Spleen (tissue), 11 donors: ENCODE measurements around the gene PPP1R1B. TPM values are rescaled to one million over a fixed set of nuclear protein-coding genes. Genes with fewer than 3 reads are reported as not detected.

Experiments used
- DNase-seq: peaks from one replicate; pipeline ENCODE4 v3.0.0-alpha.2; 2020
- H3K27ac ChIP-seq, 8 donors: fragments of 200-600 bp; sonication (generic) in 7 of 8; 1 replicate in 4 of 8; 2 replicates in 4 of 8; pipeline versions ENCODE4 v1.5.0 to v1.8.0; 2016 to 2021; ENCODE audit warnings: inconsistent platforms in 4 of 8, mild to moderate bottlenecking in 4 of 8, moderate library complexity in 1 of 8
- H3K27me3 ChIP-seq, 7 donors: fragments of 200-600 bp; sonication (generic) in 6 of 7; replicated peaks in 1 of 7; 1 replicate in 4 of 7; 2 replicates in 3 of 7; pipeline versions ENCODE4 v1.5.0 to v1.8.0; 2016 to 2021; ENCODE audit warnings: inconsistent platforms in 3 of 7, mild to moderate bottlenecking in 1 of 7
- H3K36me3 ChIP-seq, 6 donors: fragments of 200-600 bp; sonication (generic) in 5 of 6; 1 replicate in 4 of 6; 2 replicates in 2 of 6; pipeline versions ENCODE4 v1.5.0 to v1.8.0; 2016 to 2021; ENCODE audit warnings: inconsistent platforms in 2 of 6
- H3K4me1 ChIP-seq, 6 donors: fragments of 200-600 bp; sonication (generic) in 5 of 6; 1 replicate in 3 of 6; 2 replicates in 3 of 6; pipeline versions ENCODE4 v1.5.0 to v1.8.0; 2016 to 2021; ENCODE audit warnings: inconsistent platforms in 3 of 6
- H3K4me3 ChIP-seq, 8 donors: fragments of 200-600 bp; sonication (generic) in 7 of 8; 1 replicate in 4 of 8; 2 replicates in 4 of 8; pipeline versions ENCODE4 v1.5.0 to v1.8.0; 2016 to 2021; ENCODE audit warnings: inconsistent platforms in 4 of 8, mild to moderate bottlenecking in 4 of 8, moderate library complexity in 2 of 8
- H3K9me3 ChIP-seq, 8 donors: fragments of 200-600 bp; sonication (generic) in 7 of 8; 1 replicate in 4 of 8; 2 replicates in 4 of 8; pipeline versions ENCODE4 v1.5.0 to v1.8.0; 2016 to 2021; ENCODE audit warnings: inconsistent platforms in 4 of 8
- POLR2A ChIP-seq, 3 donors: fragments of 450-650 bp; IDR thresholded peaks; one replicate each; pipeline ENCODE4 v1.5.1; 2017; ENCODE audit warnings: antibody characterized with exemption in 3 of 3, mild to moderate bottlenecking in 1 of 3
- POLR2AphosphoS5 ChIP-seq, 3 donors: sonication (generic); formaldehyde crosslinking; IDR thresholded peaks; one replicate each; pipeline ENCODE4 v1.5.1; 2017; ENCODE audit warnings: antibody characterized with exemption in 3 of 3
- WGBS, 5 donors: extraction: QIAGEN DNeasy Blood & Tissue Kit in 3 of 5; methylation state at CpG; one replicate each; pipeline versions ENCODE4 v1.1.5 to v1.1.7; 2013 to 2018; 5-methylcytosine and 5-hydroxymethylcytosine counted together
- intact Hi-C: fragments of 100-400 bp; cut with DNase I; formaldehyde crosslinking; loops from one replicate; pipeline ENCODE4 v1.15.0; 2023; ENCODE audit warnings: low total_unique reads
- polyA plus RNA-seq, 3 donors: library from polyadenylated mRNA; stranded (reverse); fragments of 200-250 nt; gene quantifications; one replicate each; pipeline ENCODE4 v1.2.1, GENCODE V29; 2013
- total RNA-seq, 7 donors: library from RNA; depleted of rRNA in 3 of 7; stranded (reverse); fragments of >200 nt in 3 of 7; fragmentation: NEBNext Ultra II Directional in 4 of 7; extraction: Animal tissue kit (Norgen Biotek cat#: 25700) in 4 of 7; gene quantifications; one replicate each; pipeline versions ENCODE4 v1.1.0 to v1.2.1, GENCODE V29; 2016 to 2021
- TF ChIP-seq, protein P1 (sequence below), 11 experiments: fragments of 200-600 bp in 7 of 11; fragments of 450-650 bp in 4 of 11; sonication (generic) in 4 of 11; IDR thresholded peaks in 8 of 11; conservative IDR thresholded peaks in 3 of 11; 1 replicate in 7 of 11; 2 replicates in 4 of 11; pipeline versions ENCODE4 v1.4.0 to v1.8.0; 2016 to 2021; ENCODE audit warnings: antibody characterized with exemption in 11 of 11, inconsistent platforms in 4 of 11, mild to moderate bottlenecking in 1 of 11
- donor health status: healthy with polysubstance abuse.
- donor health status: DM: no; HTN: no; CAD: no; lungs with moderate emphysema.
- donor health status: DM: no; HTN: no; CAD: no.
- donor health status: Bipolar disorder and iron deficiency.
- donor health status: healthy.
- donor health status: DM: no; HTN: no; CAD: no.
- donor health status: DM: yes; HTN: yes; CAD: no.

Gene PPP1R1B
- total and polyA plus RNA-seq, 10 donors: 0.06 to 0.26 TPM; not detected in 8

DNA sequence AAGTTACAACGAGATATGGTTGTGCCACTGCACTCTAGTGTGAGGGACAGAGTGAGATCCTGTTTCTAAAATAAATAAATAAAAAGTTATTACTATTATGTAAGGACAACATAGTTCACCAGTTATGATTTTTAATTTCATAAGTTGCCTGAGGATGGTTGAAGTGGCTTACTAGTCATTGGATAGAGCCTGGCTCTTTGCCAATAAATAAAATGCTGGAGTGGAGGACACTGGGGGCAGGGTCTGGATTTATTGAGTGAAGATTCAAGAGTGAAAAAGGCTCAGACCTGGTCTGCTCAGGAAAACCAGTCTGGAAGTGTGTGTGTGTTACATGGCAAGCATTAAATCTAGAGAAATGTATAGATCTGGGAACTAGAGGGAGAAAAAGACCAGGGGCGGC, 12.3 kb downstream of the PPP1R1B start:
- WGBS, 5 donors: 76 to 89% (median 82%) methylated on average over 2 of the region's 2 CpGs
- TF ChIP-seq POLR2AphosphoS5 (IDR thresholded peaks at IDR 0.05) (no peak), POLR2A (IDR thresholded peaks at IDR 0.05) (no peak)
- TF ChIP-seq, protein P1, sequence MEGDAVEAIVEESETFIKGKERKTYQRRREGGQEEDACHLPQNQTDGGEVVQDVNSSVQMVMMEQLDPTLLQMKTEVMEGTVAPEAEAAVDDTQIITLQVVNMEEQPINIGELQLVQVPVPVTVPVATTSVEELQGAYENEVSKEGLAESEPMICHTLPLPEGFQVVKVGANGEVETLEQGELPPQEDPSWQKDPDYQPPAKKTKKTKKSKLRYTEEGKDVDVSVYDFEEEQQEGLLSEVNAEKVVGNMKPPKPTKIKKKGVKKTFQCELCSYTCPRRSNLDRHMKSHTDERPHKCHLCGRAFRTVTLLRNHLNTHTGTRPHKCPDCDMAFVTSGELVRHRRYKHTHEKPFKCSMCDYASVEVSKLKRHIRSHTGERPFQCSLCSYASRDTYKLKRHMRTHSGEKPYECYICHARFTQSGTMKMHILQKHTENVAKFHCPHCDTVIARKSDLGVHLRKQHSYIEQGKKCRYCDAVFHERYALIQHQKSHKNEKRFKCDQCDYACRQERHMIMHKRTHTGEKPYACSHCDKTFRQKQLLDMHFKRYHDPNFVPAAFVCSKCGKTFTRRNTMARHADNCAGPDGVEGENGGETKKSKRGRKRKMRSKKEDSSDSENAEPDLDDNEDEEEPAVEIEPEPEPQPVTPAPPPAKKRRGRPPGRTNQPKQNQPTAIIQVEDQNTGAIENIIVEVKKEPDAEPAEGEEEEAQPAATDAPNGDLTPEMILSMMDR (IDR thresholded peaks at IDR 0.05 in 8 of 11, conservative IDR thresholded peaks at IDR 0.05 in 3 of 11): no peak
- Histone ChIP-seq H3K4me1 (peaks cover 55 to 95% (median 91%) of the 10 kb centered on the region in 6 donors), H3K4me3 (no peak overlapping the region), H3K36me3 (peaks cover 0 to 4% (median 0%) of the 10 kb centered on the region in 6 donors), H3K27ac (no peak overlapping the region), H3K9me3 (no peaks in the 10 kb centered on the region), H3K27me3 (no peaks in the 10 kb centered on the region)
- intact Hi-C loops: no loop called here
- DNase-seq: no peak

DNA sequence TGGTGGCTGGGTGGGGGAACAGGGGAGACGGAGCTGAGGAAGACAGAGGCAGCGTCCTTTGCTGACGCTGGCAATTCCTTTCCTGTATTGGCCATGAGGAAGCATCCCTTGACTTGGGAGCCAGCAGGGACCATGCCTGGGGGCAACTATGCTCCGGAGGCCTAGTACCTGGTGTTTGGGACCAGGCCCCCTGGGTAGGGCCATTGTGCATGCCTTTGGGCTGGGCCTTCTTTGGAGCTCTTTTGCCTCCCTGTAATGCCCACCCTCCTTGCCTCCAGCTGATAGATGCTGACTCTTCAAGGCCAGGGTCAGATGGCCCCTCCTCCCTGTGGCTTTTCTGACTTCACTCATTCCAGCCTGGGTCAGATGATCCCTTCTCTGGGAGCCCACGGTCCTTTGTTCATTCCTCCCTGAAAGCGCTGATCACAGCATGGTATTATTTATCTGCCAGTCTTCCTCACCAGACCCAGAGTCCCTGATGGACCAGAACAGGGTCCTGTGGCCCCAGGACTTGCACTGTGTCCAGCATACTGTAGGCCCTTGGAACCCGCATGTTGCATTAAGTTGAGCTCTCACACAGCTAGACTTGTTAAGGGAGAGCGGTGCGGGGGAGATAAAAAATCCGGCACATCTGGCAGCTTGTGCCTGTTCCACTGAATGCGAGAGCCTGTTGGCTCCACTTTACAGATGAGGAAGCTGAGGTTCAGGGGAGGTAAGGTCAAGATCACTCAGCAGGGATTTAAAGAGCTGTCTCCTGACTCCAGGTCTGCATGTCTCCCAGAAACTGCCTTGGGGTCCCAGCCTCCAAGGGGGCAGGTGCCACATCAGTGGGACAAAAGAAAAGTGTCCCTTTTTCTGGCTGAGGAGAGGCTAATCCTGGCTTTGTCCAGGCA, 13.1 kb downstream of the PPP1R1B start:
- intact Hi-C loops: no loop called here
- H3K4me1 ChIP-seq: peaks cover 52 to 95% (median 87%) of the 10 kb centered on the region in 6 donors
- WGBS, 5 donors: 80 to 86% (median 85%) methylated on average over 11 of the region's 11 CpGs
- no peaks in the 10 kb centered on the region for H3K9me3 ChIP-seq
- no peak for DNase-seq
- peaks cover 0 to 5% (median 0%) of the 10 kb centered on the region in 6 donors for H3K36me3 ChIP-seq
- no peaks in the 10 kb centered on the region for H3K27me3 ChIP-seq
- TF ChIP-seq POLR2AphosphoS5 (IDR thresholded peaks at IDR 0.05): no peak
- TF ChIP-seq, protein P1 (IDR thresholded peaks at IDR 0.05 in 8 of 11, conservative IDR thresholded peaks at IDR 0.05 in 3 of 11): no peak
- no peak for TF ChIP-seq POLR2A (IDR thresholded peaks at IDR 0.05)
- peak overlapping the region in 1 of 8 donors; percentile 1 for H3K4me3 ChIP-seq
- peak overlapping the region in 3 of 8 donors; percentile 13 to 33 (median 29) for H3K27ac ChIP-seq

DNA sequence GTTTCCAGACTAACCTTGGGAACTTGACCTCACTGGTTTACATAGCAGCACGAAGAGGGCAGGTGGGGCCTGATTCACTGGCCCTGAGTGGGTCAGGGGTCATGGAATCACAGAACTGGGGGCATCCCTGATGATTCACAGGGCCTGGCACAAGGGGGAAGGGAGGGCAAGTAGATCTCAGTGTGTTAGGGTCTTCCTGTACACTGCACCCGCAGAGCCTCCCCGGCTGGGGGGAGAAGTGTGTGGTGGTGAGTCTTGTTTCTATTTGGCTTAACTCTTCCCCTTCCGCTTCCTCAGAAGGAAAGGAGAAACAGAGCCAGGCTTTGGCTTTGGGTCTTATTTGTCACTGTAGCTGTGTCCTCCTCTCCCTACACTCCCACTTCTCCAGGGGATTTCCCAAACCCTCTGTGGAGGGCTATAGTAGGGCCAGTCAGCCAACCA, 13.9 kb downstream of the PPP1R1B start:
- peak overlapping the region in 3 of 8 donors; percentile 13 to 29 (median 29) for H3K27ac ChIP-seq
- H3K36me3 ChIP-seq: peaks cover 0 to 11% (median 0%) of the 10 kb centered on the region in 6 donors
- WGBS, 5 donors: 25 to 32% (median 27%) methylated on average over 4 of the region's 4 CpGs
- H3K4me1 ChIP-seq: peaks cover 51 to 95% (median 82%) of the 10 kb centered on the region in 6 donors
- H3K27me3 ChIP-seq: no peaks in the 10 kb centered on the region
- no peaks in the 10 kb centered on the region for H3K9me3 ChIP-seq
- no peak for TF ChIP-seq POLR2A (IDR thresholded peaks at IDR 0.05)
- TF ChIP-seq, protein P1 (IDR thresholded peaks at IDR 0.05 in 8 of 11, conservative IDR thresholded peaks at IDR 0.05 in 3 of 11): no peak
- no peak for TF ChIP-seq POLR2AphosphoS5 (IDR thresholded peaks at IDR 0.05)
- peak overlapping the region in 1 of 8 donors; percentile 1 for H3K4me3 ChIP-seq
- intact Hi-C loops: no loop called here
- DNase-seq: no peak

DNA sequence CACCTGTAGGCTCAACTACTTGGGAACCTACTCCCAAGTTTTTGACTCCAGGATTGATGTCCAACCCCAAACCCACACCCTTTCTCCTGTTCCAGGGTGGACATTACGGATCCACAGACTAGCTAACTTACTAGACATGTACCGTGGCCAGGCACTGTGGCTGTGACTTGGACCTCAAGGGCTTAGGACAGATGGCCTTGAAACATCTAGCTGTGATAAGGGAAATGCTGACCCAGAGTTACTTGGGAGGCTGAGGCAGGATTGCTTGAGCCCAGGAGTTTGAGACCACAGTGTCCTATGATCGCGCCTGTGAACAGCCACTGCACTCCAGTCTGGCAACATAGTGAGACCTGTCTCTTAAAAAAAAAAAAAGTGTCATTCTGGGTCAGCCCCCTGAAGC, 14.3 kb downstream of the PPP1R1B start:
- H3K36me3 ChIP-seq: peaks cover 0 to 13% (median 0%) of the 10 kb centered on the region in 6 donors
- no peak for DNase-seq
- TF ChIP-seq POLR2A (IDR thresholded peaks at IDR 0.05): no peak
- TF ChIP-seq POLR2AphosphoS5 (IDR thresholded peaks at IDR 0.05): no peak
- TF ChIP-seq, protein P1 (IDR thresholded peaks at IDR 0.05 in 8 of 11, conservative IDR thresholded peaks at IDR 0.05 in 3 of 11): no peak
- intact Hi-C loops: no loop called here
- H3K27me3 ChIP-seq: no peaks in the 10 kb centered on the region
- H3K4me3 ChIP-seq: peak overlapping the region in 1 of 8 donors; percentile 1
- 83 to 91% (median 90%) methylated on average over 4 of the region's 4 CpGs for WGBS, 5 donors
- H3K4me1 ChIP-seq: peaks cover 51 to 93% (median 79%) of the 10 kb centered on the region in 6 donors
- peak overlapping the region in 3 of 8 donors; percentile 13 to 46 (median 29) for H3K27ac ChIP-seq
- no peaks in the 10 kb centered on the region for H3K9me3 ChIP-seq
